Vagina (tissue), 2 donors: ENCODE results near the gene TMEM107.

Experiments
- CTCF ChIP-seq, 3 experiments: fragments of 450-650 bp in 2 of 3; fragments of 200-600 bp in 1 of 3; sonication (generic) in 1 of 3; IDR thresholded peaks; one replicate each; pipeline ENCODE4 v1.5.1; 2017 to 2019; ENCODE audit warnings: antibody characterized with exemption in 3 of 3, mild to moderate bottlenecking in 2 of 3, moderate library complexity in 2 of 3
- POLR2A ChIP-seq, 2 donors: fragments of 450-650 bp; IDR thresholded peaks; one replicate each; pipeline ENCODE4 v1.6.1; 2017; ENCODE audit warnings: antibody characterized with exemption in 2 of 2, mild to moderate bottlenecking in 2 of 2, moderate library complexity in 2 of 2

- TF ChIP-seq POLR2A (IDR thresholded peaks at IDR 0.05), result no peak
- no peak for TF ChIP-seq CTCF (IDR thresholded peaks at IDR 0.05)
Measured at GRCh38 chr17:8141741-8142140, 34.4 kb downstream of the TMEM107 start.
